ENCODE results near the gene SLC25A21. TPM values are rescaled to one million over a fixed set of nuclear protein-coding genes. Genes with fewer than 3 reads are reported as not detected.

SLC25A21 gene
- total RNA-seq, 1 donor from 2014 or later, result 0.78 TPM

- DNase-seq (no peak), ATAC-seq (ENCODE audit: poor library complexity) (no peak)
- intact Hi-C loops (cut with DNase I), result no loop called here
Measured at GRCh38 chr14:36781897-36782296, 390.5 kb downstream of the SLC25A21 start.

- ATAC-seq (ENCODE audit: poor library complexity) (no peak), DNase-seq (no peak)
- intact Hi-C loops (cut with DNase I), result no loop called here
Measured at GRCh38 chr14:36773558-36773957, 398.8 kb downstream of the SLC25A21 start.

DNA sequence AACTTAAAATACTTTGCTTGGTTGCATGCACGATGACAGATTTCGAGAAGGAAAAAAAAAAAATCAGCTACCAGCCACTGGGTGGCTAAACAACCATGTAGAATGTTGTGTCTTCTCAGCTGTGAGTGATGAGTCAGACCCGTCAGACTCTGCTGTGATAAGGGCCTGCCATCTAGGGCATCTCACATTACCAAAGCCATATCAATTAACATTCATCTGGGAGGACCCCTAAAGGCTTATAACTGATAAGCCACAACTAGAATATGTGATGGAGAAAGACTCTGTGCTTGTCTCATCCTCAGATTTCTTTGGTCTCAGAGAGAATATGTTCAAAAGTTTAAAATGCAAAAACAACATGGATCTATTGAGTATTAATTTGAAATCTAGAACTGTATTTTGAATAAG is 399.3 kb downstream of the SLC25A21 start:
- intact Hi-C loops (cut with DNase I), result no loop called here
- no peak for ATAC-seq (ENCODE audit: poor library complexity)
- no peak for DNase-seq

DNA sequence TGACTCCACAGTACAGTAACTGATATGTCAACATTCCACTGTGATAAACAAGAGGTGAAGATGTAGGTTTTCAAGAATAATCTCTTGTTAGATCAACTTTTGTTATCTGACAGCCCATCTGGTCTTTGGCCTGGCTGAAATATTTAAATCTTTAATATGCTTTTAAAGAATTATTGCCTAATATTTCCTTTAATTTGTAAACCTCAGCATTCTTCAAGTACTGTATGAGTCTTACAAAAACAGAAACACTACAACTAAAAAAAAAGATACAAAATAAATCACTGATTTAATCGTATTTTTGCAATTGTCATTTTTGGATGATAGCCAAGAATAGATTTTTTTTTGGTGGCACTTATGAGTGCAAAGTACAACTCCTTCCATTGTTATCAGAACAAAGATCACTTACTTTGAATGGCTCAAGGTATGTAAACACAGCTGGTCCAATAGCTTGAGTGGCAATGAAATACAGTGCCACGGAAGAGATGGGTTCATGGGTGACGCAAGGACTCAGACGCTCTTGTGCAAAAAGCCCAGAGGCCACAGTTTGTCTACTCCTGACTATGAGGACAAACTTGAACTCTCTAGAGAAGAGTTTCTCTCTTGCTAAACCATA is 401.3 kb downstream of the SLC25A21 start:
- no peak for ATAC-seq (ENCODE audit: poor library complexity)
- intact Hi-C loops (cut with DNase I), result no loop called here
- DNase-seq, result no peak

DNA sequence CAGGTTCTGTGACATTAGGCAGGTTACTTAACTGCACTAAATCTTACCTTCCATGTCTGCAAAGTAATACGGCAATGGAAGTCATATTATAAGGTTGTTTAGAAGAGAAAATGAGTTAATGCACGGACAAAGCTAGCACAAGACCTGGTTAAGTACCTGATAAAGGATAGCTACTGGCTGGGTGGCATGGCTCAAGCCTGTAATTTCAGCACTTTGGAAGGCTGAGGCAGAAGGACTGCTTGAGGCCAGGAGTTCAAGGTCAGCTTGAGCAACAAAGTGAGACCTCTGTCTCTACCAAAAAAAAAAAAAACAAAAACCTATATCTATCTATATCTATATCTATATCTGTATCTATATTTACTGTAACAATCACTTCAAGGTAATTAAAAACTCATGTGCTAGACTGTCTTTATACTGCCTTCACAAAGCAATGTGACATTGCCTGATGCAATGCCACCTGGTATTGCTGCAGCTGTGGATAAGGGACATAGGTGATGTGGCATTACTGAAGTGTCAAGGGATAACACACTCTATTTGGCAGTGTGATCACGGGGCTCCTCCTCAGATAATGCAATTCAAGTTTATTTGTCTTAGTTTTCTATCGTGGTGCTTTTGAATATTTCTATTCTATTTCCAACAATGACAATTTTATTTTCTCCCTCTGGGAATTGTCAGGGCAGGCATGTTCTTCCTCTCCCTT is 403.6 kb downstream of the SLC25A21 start:
- ATAC-seq (ENCODE audit: poor library complexity), result no peak
- no peak for DNase-seq
- intact Hi-C loops (cut with DNase I), result no loop called here

- DNase-seq, result no peak
- intact Hi-C loops (cut with DNase I), result no loop called here
- ATAC-seq (ENCODE audit: poor library complexity), result no peak
Measured at GRCh38 chr14:36767603-36768281, 404.7 kb downstream of the SLC25A21 start.

- DNase-seq (no peak), ATAC-seq (ENCODE audit: poor library complexity) (no peak)
- intact Hi-C loops (cut with DNase I), result no loop called here
Measured at GRCh38 chr14:36766974-36767373, 405.4 kb downstream of the SLC25A21 start.

GRCh38 chr14:36757734-36758601 is 414.4 kb downstream of the SLC25A21 start:
- DNase-seq (no peak), ATAC-seq (ENCODE audit: poor library complexity) (no peak)
- intact Hi-C loops (cut with DNase I), result no loop called here

GRCh38 chr14:36756226-36756625 is 416.2 kb downstream of the SLC25A21 start:
- intact Hi-C loops (cut with DNase I), result no loop called here
- ATAC-seq (ENCODE audit: poor library complexity) (no peak), DNase-seq (no peak)

DNA sequence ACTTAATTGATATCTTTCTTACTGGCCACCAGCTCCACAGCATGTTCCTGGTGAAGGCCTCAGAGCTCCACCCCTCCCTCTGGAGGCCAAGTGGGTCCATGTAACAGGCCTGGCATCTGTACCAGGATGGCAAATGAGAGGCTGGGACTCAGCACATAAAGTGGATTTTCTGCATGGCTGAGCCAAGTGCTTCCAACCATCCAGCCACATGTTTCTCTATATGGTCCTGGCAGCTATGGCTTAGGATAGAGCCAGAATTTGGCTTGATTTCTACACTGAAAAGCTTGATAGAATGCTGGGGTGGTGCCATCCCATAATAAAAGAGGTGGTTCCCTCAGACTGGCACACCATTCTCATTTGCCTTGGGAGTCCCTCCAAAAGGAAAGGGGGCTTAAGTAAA is 416.6 kb downstream of the SLC25A21 start:
- no peak for ATAC-seq (ENCODE audit: poor library complexity)

DNA sequence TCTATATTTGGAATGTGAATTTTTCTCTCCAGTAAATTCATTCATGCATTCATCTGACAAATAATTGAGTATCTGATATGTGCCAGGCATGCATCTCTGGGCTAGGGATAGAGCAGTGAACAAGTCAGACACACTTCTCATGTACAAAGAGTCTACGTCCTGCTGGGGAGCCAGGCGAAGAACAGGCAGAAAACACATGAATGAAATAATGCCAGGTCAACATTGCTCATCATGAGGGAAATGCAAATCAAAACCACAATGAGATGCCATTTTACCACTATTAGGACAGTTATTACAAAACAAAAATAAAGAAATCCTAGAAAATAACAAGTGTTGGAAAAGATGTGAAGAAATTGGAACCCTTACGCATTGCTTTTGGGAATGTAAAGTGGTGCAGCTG is 420.5 kb downstream of the SLC25A21 start:
- intact Hi-C loops (cut with DNase I), result no loop called here
- ATAC-seq (ENCODE audit: poor library complexity), result no peak
- no peak for DNase-seq

More for the DNA sequence above, 416.6 kb downstream of the SLC25A21 start:
- intact Hi-C loops (cut with DNase I), result no loop called here
- no peak for DNase-seq

GRCh38 chr14:36751106-36751505 is 421.3 kb downstream of the SLC25A21 start:
- ATAC-seq (ENCODE audit: poor library complexity) (no peak), DNase-seq (no peak)
- intact Hi-C loops (cut with DNase I), result no loop called here

DNA sequence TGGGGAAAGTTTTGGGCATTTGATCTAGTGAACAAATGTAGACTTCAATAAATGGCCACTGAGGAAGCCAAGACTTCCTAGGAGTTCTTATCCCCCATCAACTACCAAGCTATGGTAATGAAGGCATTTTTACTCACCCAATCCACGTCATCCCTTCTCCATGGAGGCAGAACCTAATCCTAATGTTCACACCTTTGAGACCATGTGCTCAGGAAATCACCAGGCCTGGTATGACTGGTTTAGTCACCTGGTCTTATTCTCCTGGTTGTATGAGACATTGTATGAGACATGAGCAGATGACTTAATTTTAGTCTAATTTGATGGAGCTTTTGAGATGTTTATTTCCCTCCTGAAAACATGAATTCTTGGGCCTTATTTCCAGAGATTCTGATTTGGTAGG is 422.2 kb downstream of the SLC25A21 start:
- intact Hi-C loops (cut with DNase I), result no loop called here
- DNase-seq, result no peak
- no peak for ATAC-seq (ENCODE audit: poor library complexity)

- intact Hi-C loops (cut with DNase I), result no loop called here
- DNase-seq, result no peak
- ATAC-seq (ENCODE audit: poor library complexity), result no peak
Measured at GRCh38 chr14:36748610-36749213, 423.7 kb downstream of the SLC25A21 start.

DNA sequence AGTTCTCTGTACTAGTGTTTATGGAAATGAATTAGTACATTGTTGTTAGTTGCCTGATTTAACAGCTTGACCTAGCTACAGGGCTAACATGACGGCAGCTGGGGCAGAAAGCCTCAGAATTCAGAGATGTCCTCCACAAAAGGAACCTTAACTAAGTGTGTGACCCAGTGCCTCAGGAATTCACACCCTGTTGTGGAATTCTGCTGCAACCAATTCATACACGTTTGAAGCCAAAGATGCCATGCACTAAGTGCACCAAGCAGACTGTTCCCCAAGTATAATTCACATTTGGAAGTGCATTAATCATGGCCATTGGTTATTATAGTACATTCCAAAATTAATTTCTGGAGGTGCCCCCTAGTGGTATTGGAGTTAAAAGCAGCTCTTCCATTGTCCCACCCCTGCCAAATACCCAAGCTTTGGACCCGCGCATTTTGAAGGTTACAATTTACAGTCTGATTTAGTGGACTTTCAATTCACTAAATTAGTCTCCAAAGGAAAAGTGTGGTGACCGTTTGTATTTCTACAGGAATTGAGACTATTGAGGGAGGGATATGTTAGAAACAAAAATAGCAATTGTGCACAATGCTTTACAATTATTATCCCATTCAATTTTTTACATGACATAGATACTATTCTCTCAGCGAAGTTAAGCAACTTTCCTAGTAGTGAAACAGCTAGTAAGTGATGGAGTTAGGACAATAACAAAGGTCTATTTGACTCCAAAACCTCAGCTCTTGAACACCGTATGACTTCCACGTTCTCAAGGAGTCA is 424.8 kb downstream of the SLC25A21 start:
- DNase-seq (no peak), ATAC-seq (ENCODE audit: poor library complexity) (no peak)
- intact Hi-C loops (cut with DNase I), result no loop called here

- DNase-seq (no peak), ATAC-seq (ENCODE audit: poor library complexity) (no peak)
- intact Hi-C loops (cut with DNase I), result no loop called here
Measured at GRCh38 chr14:36746872-36747271, 425.5 kb downstream of the SLC25A21 start.

GRCh38 chr14:36741858-36742257 is 430.5 kb downstream of the SLC25A21 start:
- no peak for ATAC-seq (ENCODE audit: poor library complexity)
- intact Hi-C loops (cut with DNase I), result no loop called here
- no peak for DNase-seq

- intact Hi-C loops (cut with DNase I), result no loop called here
- no peak for DNase-seq
- ATAC-seq (ENCODE audit: poor library complexity), result no peak
Measured at GRCh38 chr14:36738269-36738668, 434.1 kb downstream of the SLC25A21 start.
